Chondrocyte (in vitro differentiated cells): ENCODE data around the gene HP1BP3. TPM values are rescaled to one million over a fixed set of nuclear protein-coding genes. Genes with fewer than 3 reads are reported as not detected.

Experiments
- DNase-seq: peaks from one replicate; pipeline ENCODE4 v3.0.0; 2021; ENCODE audit warnings: mixed read lengths, low spot score
- H3K27ac Mint-ChIP-seq: one replicate; pipeline ENCODE4 v1.8.0; 2021; ENCODE audit warnings: mild to moderate bottlenecking, moderate library complexity, mixed read lengths; ENCODE audit not compliant: unreplicated experiment
- H3K27me3 Mint-ChIP-seq: 2 replicates; pipeline ENCODE4 v1.8.0; 2021; ENCODE audit warnings: low read depth, mixed read lengths
- H3K36me3 Mint-ChIP-seq: 2 replicates; pipeline ENCODE4 v1.8.0; 2021; ENCODE audit warnings: low read depth, mixed read lengths
- H3K4me1 Mint-ChIP-seq: 2 replicates; pipeline ENCODE4 v1.8.0; 2021; ENCODE audit warnings: low read depth, mild to moderate bottlenecking, mixed read lengths
- H3K4me3 Mint-ChIP-seq: one replicate; pipeline ENCODE4 v1.8.0; 2021; ENCODE audit warnings: mild to moderate bottlenecking, moderate library complexity, mixed read lengths; ENCODE audit not compliant: unreplicated experiment
- H3K9me3 Mint-ChIP-seq: 2 replicates; pipeline ENCODE4 v1.8.0; 2021; ENCODE audit warnings: low read depth, mixed read lengths
- CTCF ChIP-seq: fragments of 200-600 bp; sonication (generic); IDR thresholded peaks from 2 replicates; pipeline ENCODE4 v1.5.0; 2021; ENCODE audit warnings: antibody characterized with exemption, mild to moderate bottlenecking, moderate library complexity
- total RNA-seq: library from RNA; stranded (reverse); gene quantifications from 3 replicates; pipeline ENCODE4 v1.2.1, GENCODE V29; 2021

Gene HP1BP3
- total RNA-seq, 1 donor from 2014 or later = 182 TPM

- H3K4me3 Mint-ChIP-seq = no peak overlapping the region
- no peak for TF ChIP-seq CTCF
- H3K4me1 Mint-ChIP-seq = peaks cover 24% of the 10 kb centered on the region
- DNase-seq = no peak
- H3K36me3 Mint-ChIP-seq = no peaks in the 10 kb centered on the region
- no peaks in the 10 kb centered on the region for H3K27me3 Mint-ChIP-seq
- H3K9me3 Mint-ChIP-seq = no peaks in the 10 kb centered on the region
- no peak overlapping the region for H3K27ac Mint-ChIP-seq
Observed at GRCh38 chr1:20700636-20701215, 86.4 kb downstream of the HP1BP3 start.

GRCh38 chr1:20699558-20699957 lies 87.5 kb downstream of the HP1BP3 start:
- H3K4me1 Mint-ChIP-seq = peaks cover 24% of the 10 kb centered on the region
- no peaks in the 10 kb centered on the region for H3K9me3 Mint-ChIP-seq
- no peak for TF ChIP-seq CTCF
- H3K36me3 Mint-ChIP-seq = no peaks in the 10 kb centered on the region
- H3K4me3 Mint-ChIP-seq = no peak overlapping the region
- H3K27me3 Mint-ChIP-seq = no peaks in the 10 kb centered on the region
- no peak for DNase-seq
- H3K27ac Mint-ChIP-seq = no peak overlapping the region

- Mint-ChIP-seq H3K27ac (peak overlapping the region; percentile 94), H3K4me3 (peak overlapping the region; percentile 45), H3K36me3 (no peaks in the 10 kb centered on the region), H3K4me1 (peaks cover 24% of the 10 kb centered on the region), H3K9me3 (no peaks in the 10 kb centered on the region), H3K27me3 (no peaks in the 10 kb centered on the region)
- no peak for TF ChIP-seq CTCF
- no peak for DNase-seq
Observed at GRCh38 chr1:20698195-20698910, 88.8 kb downstream of the HP1BP3 start.

GRCh38 chr1:20697563-20697962 lies 89.5 kb downstream of the HP1BP3 start:
- Mint-ChIP-seq H3K27me3 (no peaks in the 10 kb centered on the region), H3K27ac (peak overlapping the region; percentile 99), H3K9me3 (no peaks in the 10 kb centered on the region), H3K4me1 (peaks cover 24% of the 10 kb centered on the region), H3K36me3 (no peaks in the 10 kb centered on the region), H3K4me3 (peak overlapping the region; percentile 80)
- no peak for DNase-seq
- TF ChIP-seq CTCF = no peak

GRCh38 chr1:20696397-20697333 lies 90.4 kb downstream of the HP1BP3 start:
- Mint-ChIP-seq H3K27me3 (no peaks in the 10 kb centered on the region), H3K4me1 (peaks cover 24% of the 10 kb centered on the region), H3K36me3 (no peaks in the 10 kb centered on the region), H3K9me3 (no peaks in the 10 kb centered on the region), H3K4me3 (peak overlapping the region; percentile 80), H3K27ac (peak overlapping the region; percentile 99)
- DNase-seq = peak; percentile 97
- TF ChIP-seq CTCF = peak; percentile 100
